Naive thymus-derived CD4-positive, alpha-beta T cell (primary cell): Measurements from ENCODE around the gene GABPB2. TPM values are rescaled to one million over a fixed set of nuclear protein-coding genes. Genes with fewer than 3 reads are reported as not detected.

Experiments used
- ATAC-seq: fragments of 150-1000 bp; cut with Tn5 transposase; 2 replicates; pipeline ENCODE4 v1.10.0; 2021; ENCODE audit warnings: mild to moderate bottlenecking, moderate library complexity
- CTCF ChIA-PET: fragments of 350-600 bp; sonication (Branson Sonifier 250); formaldehyde crosslinking; loops from one replicate; lab custom pipeline; 2021; ENCODE audit warnings: antibody characterized with exemption; lab: Charles Lee
- POLR2A ChIA-PET: fragments of 350-600 bp; sonication (Branson Sonifier 250); formaldehyde crosslinking; loops from one replicate; lab custom pipeline; 2021; ENCODE audit warnings: antibody characterized with exemption, inconsistent platforms; lab: Charles Lee
- DNase-seq, 9 donors: peaks; one replicate each; pipeline versions ENCODE4 v3.0.0 to v3.0.0-alpha.2; 2020 to 2022; ENCODE audit warnings: mixed read lengths in 1 of 9
- H3K27ac ChIP-seq: one replicate; pipeline ENCODE4 v1.7.0; 2013; ENCODE audit warnings: mild to moderate bottlenecking, low read depth, low read length, moderate library complexity
- H3K27me3 ChIP-seq, 2 donors: one replicate each; pipeline ENCODE4 v1.7.0; 2013; ENCODE audit warnings: low read length in 2 of 2, mild to moderate bottlenecking in 2 of 2, moderate library complexity in 2 of 2; ENCODE audit not compliant: control insufficient read depth in 2 of 2, insufficient read depth in 2 of 2
- H3K36me3 ChIP-seq, 3 experiments: 1 replicate in 2 of 3; 2 replicates in 1 of 3; pipeline ENCODE4 v1.7.0; 2013; ENCODE audit warnings: low read length in 3 of 3, mild to moderate bottlenecking in 3 of 3, moderate library complexity in 1 of 3; ENCODE audit not compliant: insufficient read depth in 3 of 3, control insufficient read depth in 2 of 3
- H3K4me1 ChIP-seq, 2 donors: one replicate each; pipeline ENCODE4 v1.7.0; 2013; ENCODE audit warnings: low read length in 2 of 2, mild to moderate bottlenecking in 2 of 2, moderate library complexity in 1 of 2; ENCODE audit not compliant: control insufficient read depth in 2 of 2, insufficient read depth in 2 of 2
- H3K4me3 ChIP-seq: 2 replicates; pipeline ENCODE4 v1.7.0; 2013; ENCODE audit warnings: mild to moderate bottlenecking, low read length
- H3K9me3 ChIP-seq, 3 experiments: 1 replicate in 2 of 3; 2 replicates in 1 of 3; pipeline ENCODE4 v1.7.0; 2013; ENCODE audit warnings: low read length in 3 of 3; ENCODE audit not compliant: control insufficient read depth in 2 of 3
- H3K27ac Mint-ChIP-seq, 9 donors: one replicate each; pipeline ENCODE4 v1.8.0; 2020 to 2022; ENCODE audit warnings: mixed read lengths in 9 of 9, mild to moderate bottlenecking in 8 of 9, moderate library complexity in 5 of 9, inconsistent platforms in 2 of 9
- H3K27me3 Mint-ChIP-seq, 5 donors: one replicate each; pipeline ENCODE4 v1.8.0; 2021 to 2022; ENCODE audit warnings: mixed read lengths in 5 of 5, mild to moderate bottlenecking in 1 of 5
- H3K36me3 Mint-ChIP-seq, 5 donors: one replicate each; pipeline ENCODE4 v1.8.0; 2020 to 2022; ENCODE audit warnings: mixed read lengths in 5 of 5, mild to moderate bottlenecking in 3 of 5, inconsistent platforms in 1 of 5
- H3K4me1 Mint-ChIP-seq, 7 donors: one replicate each; pipeline ENCODE4 v1.8.0; 2020 to 2022; ENCODE audit warnings: mixed read lengths in 7 of 7, mild to moderate bottlenecking in 3 of 7, inconsistent platforms in 1 of 7
- H3K4me3 Mint-ChIP-seq, 10 donors: one replicate each; pipeline ENCODE4 v1.8.0; 2020 to 2022; ENCODE audit warnings: mild to moderate bottlenecking in 10 of 10, mixed read lengths in 10 of 10, moderate library complexity in 6 of 10, inconsistent platforms in 2 of 10
- H3K9me3 Mint-ChIP-seq, 11 donors: one replicate each; pipeline ENCODE4 v1.8.0; 2020 to 2022; ENCODE audit warnings: mixed read lengths in 11 of 11, mild to moderate bottlenecking in 4 of 11, inconsistent platforms in 1 of 11, moderate library complexity in 1 of 11
- intact Hi-C, 2 donors: fragments of 100-400 bp; cut with micrococcal nuclease; formaldehyde crosslinking; loops; one replicate each; pipeline ENCODE4 v1.15.1; 2023
- polyA plus RNA-seq, 2 donors: library from polyadenylated mRNA; unstranded; fragments of 300-500 nt; fragmentation: Illumina TruSeq; gene quantifications; one replicate each; pipeline ENCODE4 v1.2.3, GENCODE V29; 2021
- total RNA-seq, 6 experiments: library from RNA in 5 of 6; stranded (reverse) in 5 of 6; gene quantifications; 1 replicate in 5 of 6; 2 replicates in 1 of 6; pipeline ENCODE4 v1.2.3 and lab custom pipeline; 2021 to 2026

Gene GABPB2
- total and polyA plus RNA-seq, 7 experiments from 2014 or later, result 9.6 to 42.2 (median 30.9) TPM

- ChIA-PET POLR2A (interaction anchor here (0.9 kb wide), 1 partner anchor 80 kb away, joined by 4 read pairs; no protein-coding TSS in a partner anchor), CTCF (interaction anchor here (0.6 kb wide), 1 partner anchor 14 kb away, joined by 3 read pairs; no protein-coding TSS in a partner anchor)
- no peak overlapping the region for H3K4me3 ChIP-seq
- intact Hi-C loops, result no loop called here
- H3K4me3 Mint-ChIP-seq, result no peak overlapping the region
- no peaks in the 10 kb centered on the region for H3K27me3 ChIP-seq
- H3K36me3 Mint-ChIP-seq, result peaks cover 0 to 31% (median 8%) of the 10 kb centered on the region in 5 donors
- H3K27ac Mint-ChIP-seq, result peak overlapping the region in 2 of 9 donors; percentile 51 to 56
- H3K27ac ChIP-seq, result no peak overlapping the region
- DNase-seq (no peak), ATAC-seq (no peak)
- H3K36me3 ChIP-seq, result peaks cover 0 to 36% (median 4%) of the 10 kb centered on the region in 3 experiments
- H3K4me1 Mint-ChIP-seq, result no peaks in the 10 kb centered on the region
- no peaks in the 10 kb centered on the region for H3K27me3 Mint-ChIP-seq
- no peaks in the 10 kb centered on the region for H3K4me1 ChIP-seq
- H3K9me3 ChIP-seq, result no peaks in the 10 kb centered on the region
- H3K9me3 Mint-ChIP-seq, result peaks cover 0 to 2% (median 0%) of the 10 kb centered on the region in 11 donors
Measured at GRCh38 chr1:151104630-151105029, 34.1 kb downstream of the GABPB2 start.

- Mint-ChIP-seq H3K4me1 (no peaks in the 10 kb centered on the region), H3K9me3 (peaks cover 0 to 2% (median 0%) of the 10 kb centered on the region in 11 donors), H3K4me3 (no peak overlapping the region), H3K27ac (no peak overlapping the region), H3K27me3 (no peaks in the 10 kb centered on the region), H3K36me3 (peaks cover 0 to 31% (median 8%) of the 10 kb centered on the region in 5 donors)
- no peaks in the 10 kb centered on the region for H3K9me3 ChIP-seq
- H3K27me3 ChIP-seq, result no peaks in the 10 kb centered on the region
- CTCF ChIA-PET, result no interaction called here
- no peak overlapping the region for H3K27ac ChIP-seq
- no peaks in the 10 kb centered on the region for H3K4me1 ChIP-seq
- DNase-seq (no peak), ATAC-seq (no peak)
- peaks cover 4 to 36% (median 4%) of the 10 kb centered on the region in 3 experiments for H3K36me3 ChIP-seq
- H3K4me3 ChIP-seq, result no peak overlapping the region
- intact Hi-C loops, result no loop called here
- POLR2A ChIA-PET, result interaction anchor here (0.6 kb wide), 1 partner anchor 112 kb away, joined by 3 read pairs; no protein-coding TSS in a partner anchor
Measured at GRCh38 chr1:151106894-151107293, 36.3 kb downstream of the GABPB2 start.

GRCh38 chr1:151108331-151108730 is 37.8 kb downstream of the GABPB2 start:
- Histone ChIP-seq H3K27ac (no peak overlapping the region), H3K4me1 (no peaks in the 10 kb centered on the region), H3K36me3 (peaks cover 4 to 36% (median 4%) of the 10 kb centered on the region in 3 experiments), H3K9me3 (no peaks in the 10 kb centered on the region), H3K27me3 (no peaks in the 10 kb centered on the region), H3K4me3 (no peak overlapping the region)
- no peak overlapping the region for H3K4me3 Mint-ChIP-seq
- intact Hi-C loops, result no loop called here
- ATAC-seq (no peak), DNase-seq (no peak)
- peaks cover 0 to 31% (median 8%) of the 10 kb centered on the region in 5 donors for H3K36me3 Mint-ChIP-seq
- ChIA-PET POLR2A (no interaction called here), CTCF (interaction anchor here (1.4 kb wide), 1 partner anchor 9 kb away, joined by 6 read pairs; no protein-coding TSS in a partner anchor)
- no peak overlapping the region for H3K27ac Mint-ChIP-seq
- no peaks in the 10 kb centered on the region for H3K4me1 Mint-ChIP-seq
- H3K27me3 Mint-ChIP-seq, result no peaks in the 10 kb centered on the region
- H3K9me3 Mint-ChIP-seq, result peaks cover 0 to 2% (median 0%) of the 10 kb centered on the region in 11 donors

- CTCF ChIA-PET, result interaction anchor here (0.6 to 1.3 kb wide), 3 partner anchors 138 to 214 kb away, joined by 4 to 6 read pairs (median 5); no protein-coding TSS in a partner anchor
- intact Hi-C loops, result no loop called here
- Mint-ChIP-seq H3K27ac (peak overlapping the region in 1 of 9 donors; percentile 33), H3K27me3 (no peaks in the 10 kb centered on the region), H3K4me1 (no peaks in the 10 kb centered on the region), H3K9me3 (no peaks in the 10 kb centered on the region), H3K36me3 (peaks cover 6 to 13% (median 11%) of the 10 kb centered on the region in 5 donors), H3K4me3 (no peak overlapping the region)
- no peak for ATAC-seq
- Histone ChIP-seq H3K27ac (no peak overlapping the region), H3K36me3 (peaks cover 0 to 29% (median 4%) of the 10 kb centered on the region in 3 experiments), H3K4me1 (no peaks in the 10 kb centered on the region), H3K4me3 (no peak overlapping the region), H3K9me3 (no peaks in the 10 kb centered on the region), H3K27me3 (no peaks in the 10 kb centered on the region)
- DNase-seq, result no peak
- POLR2A ChIA-PET, result interaction anchor here (0.7 kb wide), 1 partner anchor 41 kb away, joined by 4 read pairs; no protein-coding TSS in a partner anchor
Measured at GRCh38 chr1:151113877-151114276, 43.3 kb downstream of the GABPB2 start.

- Histone ChIP-seq H3K4me1 (no peaks in the 10 kb centered on the region), H3K9me3 (no peaks in the 10 kb centered on the region), H3K36me3 (peaks cover 0 to 20% (median 0%) of the 10 kb centered on the region in 3 experiments), H3K27me3 (no peaks in the 10 kb centered on the region), H3K27ac (no peak overlapping the region), H3K4me3 (no peak overlapping the region)
- H3K36me3 Mint-ChIP-seq, result peaks cover 0 to 18% (median 15%) of the 10 kb centered on the region in 5 donors
- intact Hi-C loops, result no loop called here
- CTCF ChIA-PET, result no interaction called here
- peaks cover 0 to 1% (median 0%) of the 10 kb centered on the region in 11 donors for H3K9me3 Mint-ChIP-seq
- H3K27ac Mint-ChIP-seq, result peak overlapping the region in 1 of 9 donors; percentile 43
- ATAC-seq (no peak), DNase-seq (no peak)
- POLR2A ChIA-PET, result no interaction called here
- H3K4me3 Mint-ChIP-seq, result no peak overlapping the region
- no peaks in the 10 kb centered on the region for H3K27me3 Mint-ChIP-seq
- H3K4me1 Mint-ChIP-seq, result peaks cover 0 to 4% (median 0%) of the 10 kb centered on the region in 7 donors
Measured at GRCh38 chr1:151124763-151125403, 54.3 kb downstream of the GABPB2 start.

- Mint-ChIP-seq H3K36me3 (peaks cover 0 to 6% (median 5%) of the 10 kb centered on the region in 5 donors), H3K4me1 (peaks cover 4 to 15% (median 12%) of the 10 kb centered on the region in 7 donors), H3K27ac (no peak overlapping the region), H3K27me3 (peaks cover 0 to 12% (median 0%) of the 10 kb centered on the region in 5 donors), H3K4me3 (no peak overlapping the region), H3K9me3 (peaks cover 0 to 1% (median 0%) of the 10 kb centered on the region in 11 donors)
- ChIA-PET CTCF (interaction anchor here (0.6 to 0.9 kb wide), 2 partner anchors 43 to 830 kb away, joined by 3 to 8 read pairs; no protein-coding TSS in a partner anchor), POLR2A (interaction anchor here (0.6 to 3.1 kb wide), 3 partner anchors 12 to 723 kb away, joined by 3 to 12 read pairs (median 5); partner anchors contain the start of gene TNFAIP8L2)
- Histone ChIP-seq H3K9me3 (no peaks in the 10 kb centered on the region), H3K4me3 (no peak overlapping the region), H3K27me3 (no peaks in the 10 kb centered on the region), H3K27ac (no peak overlapping the region), H3K36me3 (no peaks in the 10 kb centered on the region), H3K4me1 (peaks cover 0 to 4% of the 10 kb centered on the region in 2 donors)
- DNase-seq (no peak), ATAC-seq (no peak)
- intact Hi-C loops, result no loop called here
Measured at GRCh38 chr1:151128800-151129199, 58.2 kb downstream of the GABPB2 start.
